GM12878 (cell line): ENCODE results near the gene LTBP2. TPM values are rescaled to one million over a fixed set of nuclear protein-coding genes. Genes with fewer than 3 reads are reported as not detected.

Experiments used
- ATAC-seq: fragments of 200-7000 bp; cut with Tn5 transposase; 3 replicates; pipeline ENCODE4 v1.9.1; 2020; ENCODE audit warnings: mild to moderate bottlenecking, moderate library complexity
- BruUV-seq: library from RNA; stranded (reverse); fragments of 400-500 nt; replicated peaks from 2 replicates; lab custom pipeline; 2021; lab: Mats Ljungman, UMichigan
- CTCF ChIA-PET: fragments of 300-600 bp; sonication (Branson Sonifier 250); formaldehyde crosslinking; extraction: SDS; loops from one replicate; lab custom pipeline; 2021; ENCODE audit warnings: inconsistent platforms; lab: Yijun Ruan, JAX
- POLR2A ChIA-PET: fragments of 350-600 bp; formaldehyde crosslinking; extraction: SDS; loops from one replicate; lab custom pipeline; 2021; ENCODE audit warnings: inconsistent platforms; lab: Charles Lee
- RAD21 ChIA-PET: fragments of 300-600 bp; sonication (Branson Sonifier 250); formaldehyde crosslinking; loops from one replicate; lab custom pipeline; 2023; ENCODE audit warnings: antibody characterized with exemption; ENCODE audit not compliant: unreplicated experiment; lab: Charles Lee
- SMC1A ChIA-PET: fragments of 300-600 bp; sonication (Branson Sonifier 250); formaldehyde crosslinking; loops from one replicate; lab custom pipeline; 2023; ENCODE audit not compliant: unreplicated experiment, uncharacterized antibody; lab: Charles Lee
- DNase-seq: peaks from one replicate; pipeline ENCODE4 v3.0.0-alpha.2; 2011; ENCODE audit warnings: low read depth, low spot score
- FAIRE-seq: peaks from 3 replicates; lab custom pipeline; 2011; peaks lifted over from hg19 to GRCh38; lab: Jason Lieb, UNC
- H2AFZ ChIP-seq: 2 replicates; pipeline ENCODE4 v1.6.0; 2011; ENCODE audit warnings: low read depth, low read length, control low read depth; ENCODE audit not compliant: control insufficient read depth
- H3K27ac ChIP-seq: 2 replicates; pipeline ENCODE4 v1.5.1; 2011; ENCODE audit warnings: control low read depth; ENCODE audit not compliant: control insufficient read depth, insufficient read depth
- H3K27me3 ChIP-seq, 2 experiments: replicated peaks in 1 of 2; 2 replicates each; pipeline versions ENCODE4 v1.6.0 to v1.6.1; 2011; ENCODE audit warnings: low read length in 1 of 2; ENCODE audit not compliant: control insufficient read depth in 2 of 2, insufficient read depth in 2 of 2
- H3K36me3 ChIP-seq, 2 experiments: 2 replicates each; pipeline ENCODE4 v1.5.1; 2011; ENCODE audit warnings: low read length in 1 of 2; ENCODE audit not compliant: control insufficient read depth in 2 of 2, insufficient read depth in 2 of 2
- H3K4me1 ChIP-seq: 2 replicates; pipeline ENCODE4 v1.6.1; 2011; ENCODE audit warnings: mild to moderate bottlenecking, low read length, moderate library complexity, mixed read lengths; ENCODE audit not compliant: control insufficient read depth, insufficient read depth
- H3K4me2 ChIP-seq: 2 replicates; pipeline ENCODE4 v1.6.0; 2011; ENCODE audit warnings: control low read depth; ENCODE audit not compliant: control insufficient read depth, insufficient read depth
- H3K4me3 ChIP-seq: fragments of 200-600 bp; sonication (generic); 2 replicates; pipeline ENCODE4 v1.5.1; 2016
- H3K79me2 ChIP-seq: 2 replicates; pipeline ENCODE4 v1.6.0; 2011; ENCODE audit warnings: low read length; ENCODE audit not compliant: control insufficient read depth, insufficient read depth
- H3K9ac ChIP-seq: 2 replicates; pipeline ENCODE4 v1.8.0; 2011; ENCODE audit warnings: low read length, control low read depth, mixed read lengths; ENCODE audit not compliant: control insufficient read depth, insufficient read depth
- H3K9me3 ChIP-seq: replicated peaks from 3 replicates; pipeline ENCODE4 v1.5.1; 2011; ENCODE audit warnings: mild to moderate bottlenecking, low read length; ENCODE audit not compliant: control insufficient read depth, insufficient read depth
- H4K20me1 ChIP-seq: 2 replicates; pipeline ENCODE4 v1.6.0; 2011; ENCODE audit not compliant: control insufficient read depth, insufficient read depth
- BRCA1 ChIP-seq: IDR thresholded peaks from 2 replicates; pipeline ENCODE4 v1.6.1; 2011; ENCODE audit warnings: low read depth, low read length, improper control_type of control experiment
- CBX5 ChIP-seq: sonication (generic); IDR thresholded peaks from 2 replicates; pipeline ENCODE4 v1.6.1; 2016; ENCODE audit warnings: low read depth, moderate library complexity, mild to moderate bottlenecking, inconsistent platforms
- DPF2 ChIP-seq: fragments of 450-650 bp; IDR thresholded peaks from 2 replicates; pipeline ENCODE4 v1.6.1; 2017; ENCODE audit warnings: mild to moderate bottlenecking
- ETV6 ChIP-seq, 2 experiments: fragments of 450-650 bp in 1 of 2; IDR thresholded peaks in 1 of 2; conservative IDR thresholded peaks in 1 of 2; 2 replicates each; pipeline ENCODE4 v1.6.1; 2014; ENCODE audit warnings: antibody characterized with exemption in 1 of 2, borderline replicate concordance in 1 of 2, low read depth in 1 of 2, mild to moderate bottlenecking in 1 of 2, moderate library complexity in 1 of 2
- MTA3 ChIP-seq: IDR thresholded peaks from 2 replicates; pipeline ENCODE4 v1.6.1; 2012; ENCODE audit warnings: low read length, inconsistent platforms, borderline replicate concordance
- NFIC ChIP-seq: IDR thresholded peaks from 2 replicates; pipeline ENCODE4 v1.6.1; 2012; ENCODE audit warnings: low read depth, mild to moderate bottlenecking, inconsistent platforms, low read length, moderate library complexity
- POLR2AphosphoS5 ChIP-seq: IDR thresholded peaks from 2 replicates; pipeline ENCODE4 v1.6.1; 2011; ENCODE audit warnings: mild to moderate bottlenecking, low read length, inconsistent platforms
- PRDM15 ChIP-seq: fragments of 450-650 bp; formaldehyde crosslinking; IDR thresholded peaks from 2 replicates; pipeline ENCODE4 v1.4.0; 2020; ENCODE audit warnings: mild to moderate bottlenecking, moderate library complexity
- TBL1XR1 ChIP-seq: IDR thresholded peaks from 2 replicates; pipeline ENCODE4 v1.6.1; 2012; ENCODE audit warnings: low read depth, low read length, improper control_type of control experiment
- ZBTB4 ChIP-seq: fragments of 450-650 bp; formaldehyde crosslinking; IDR thresholded peaks from 2 replicates; pipeline ENCODE4 v1.4.0; 2022; ENCODE audit warnings: mild to moderate bottlenecking, moderate library complexity
- WGBS: methylation state at CpG from one replicate; pipeline ENCODE4 v1.1.6; 2016; ENCODE audit warnings: low lambda C conversion rate; ENCODE audit not compliant: insufficient replicate concordance, insufficient coverage; ENCODE audit errors: missing lambda C conversion rate; 5-methylcytosine and 5-hydroxymethylcytosine counted together
- in situ Hi-C: fragments of 300-500 bp; cut with MboI; formaldehyde crosslinking; loops from 9 replicates; pipeline ENCODE4 v1.14.3; 2018; ENCODE audit warnings: mixed read lengths
- intact Hi-C: fragments of 100-400 bp; cut with micrococcal nuclease; formaldehyde crosslinking; loops from one replicate; pipeline ENCODE4 v1.14.2; 2022; ENCODE audit not compliant: unreplicated experiment
- polyA plus RNA-seq, 11 experiments: library from polyadenylated mRNA; depleted of rRNA in 4 of 11; unstranded in 6 of 11; stranded (reverse) in 5 of 11; fragments of >200 nt; fragmentation: Nextera tagmentation in 4 of 11; fragmentation: Illumina TruSeq in 1 of 11; extraction: Ambion mirVana in 4 of 11; extraction: Trizol in 1 of 11; gene quantifications; 1 replicate in 1 of 11; 2 replicates in 10 of 11; pipeline versions ENCODE4 v1.2.1 to v1.2.3, GENCODE V29; 2011 to 2016; ENCODE audit warnings: inconsistent platforms in 2 of 11, missing spikeins in 2 of 11, low read depth in 1 of 11
- total RNA-seq, 4 experiments: library from RNA; depleted of rRNA in 3 of 4; stranded (reverse); fragments of >200 nt in 3 of 4; fragmentation: Illumina TruSeq in 1 of 4; extraction: Trizol in 1 of 4; gene quantifications; 2 replicates each; pipeline versions ENCODE4 v1.2.1 to v1.2.3, GENCODE V29; 2013 to 2021
- TF ChIP-seq, protein P1 (sequence below): fragments of 450-650 bp; IDR thresholded peaks from 2 replicates; pipeline ENCODE4 v1.6.1; 2018; ENCODE audit warnings: borderline replicate concordance, mild to moderate bottlenecking; ENCODE audit not compliant: partially characterized antibody

The LTBP2 gene
- total and polyA plus RNA-seq, 10 of the 15 experiments (the other 5 are each of a cell fraction or from before 2014, with no cell fraction given) = 0.03 to 0.23 (median 0.06) TPM; not detected in 1

DNA sequence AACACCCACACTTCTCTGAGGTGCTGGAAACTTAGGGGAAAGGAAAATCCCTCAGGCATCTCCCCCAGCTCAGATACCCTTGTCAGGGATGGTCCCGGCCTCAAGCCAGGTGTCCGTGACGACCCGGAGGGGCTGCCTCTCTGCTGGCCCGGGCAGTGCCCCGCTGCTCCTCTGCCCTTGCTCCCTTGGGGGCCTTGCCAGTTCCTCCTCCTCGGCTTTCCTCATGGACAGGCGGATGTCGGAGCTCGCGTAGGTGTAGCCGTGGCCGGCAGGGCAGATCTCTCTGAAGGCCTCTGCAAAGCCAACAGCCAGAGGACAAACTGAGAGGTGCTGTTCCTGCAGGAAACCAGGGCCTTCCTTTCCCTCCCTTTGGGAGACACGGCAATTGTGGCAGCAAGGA lies 83.6 kb downstream of the LTBP2 start:
- H3K36me3 ChIP-seq = no peaks in the 10 kb centered on the region
- BruUV-seq = no TSS peak
- in situ Hi-C loops (no loop called here), intact Hi-C loops (no loop called here)
- DNase-seq = no peak
- ChIA-PET POLR2A (no interaction called here), RAD21 (no interaction called here), CTCF (no interaction called here), SMC1A (no interaction called here)
- WGBS = 50% methylated on average over 14 of the region's 14 CpGs
- no peak for TF ChIP-seq ETV6 (conservative IDR thresholded peaks at IDR 0.05 in 1 of 2, IDR thresholded peaks at IDR 0.05 in 1 of 2; ENCODE audit: borderline replicate concordance in 1 of 2, low read depth in 1 of 2)
- no peak for TF ChIP-seq NFIC
- TF ChIP-seq ZBTB4 (CRISPR knock-in tag) = no peak
- TF ChIP-seq BRCA1 = no peak
- TF ChIP-seq PRDM15 = no peak
- TF ChIP-seq TBL1XR1 = no peak
- no peak for TF ChIP-seq DPF2
- no peak for TF ChIP-seq MTA3
- TF ChIP-seq CBX5 = no peak
- TF ChIP-seq, protein P1, sequence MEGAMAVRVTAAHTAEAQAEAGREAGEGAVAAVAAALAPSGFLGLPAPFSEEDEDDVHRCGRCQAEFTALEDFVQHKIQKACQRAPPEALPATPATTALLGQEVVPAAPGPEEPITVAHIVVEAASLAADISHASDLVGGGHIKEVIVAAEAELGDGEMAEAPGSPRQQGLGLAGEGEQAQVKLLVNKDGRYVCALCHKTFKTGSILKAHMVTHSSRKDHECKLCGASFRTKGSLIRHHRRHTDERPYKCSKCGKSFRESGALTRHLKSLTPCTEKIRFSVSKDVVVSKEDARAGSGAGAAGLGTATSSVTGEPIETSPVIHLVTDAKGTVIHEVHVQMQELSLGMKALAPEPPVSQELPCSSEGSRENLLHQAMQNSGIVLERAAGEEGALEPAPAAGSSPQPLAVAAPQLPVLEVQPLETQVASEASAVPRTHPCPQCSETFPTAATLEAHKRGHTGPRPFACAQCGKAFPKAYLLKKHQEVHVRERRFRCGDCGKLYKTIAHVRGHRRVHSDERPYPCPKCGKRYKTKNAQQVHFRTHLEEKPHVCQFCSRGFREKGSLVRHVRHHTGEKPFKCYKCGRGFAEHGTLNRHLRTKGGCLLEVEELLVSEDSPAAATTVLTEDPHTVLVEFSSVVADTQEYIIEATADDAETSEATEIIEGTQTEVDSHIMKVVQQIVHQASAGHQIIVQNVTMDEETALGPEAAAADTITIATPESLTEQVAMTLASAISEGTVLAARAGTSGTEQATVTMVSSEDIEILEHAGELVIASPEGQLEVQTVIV = no peak
- no peak for TF ChIP-seq POLR2AphosphoS5
- H3K9ac ChIP-seq = no peak overlapping the region
- no peaks in the 10 kb centered on the region for H3K79me2 ChIP-seq
- no peak overlapping the region for H3K4me2 ChIP-seq
- H3K27ac ChIP-seq = no peak overlapping the region
- no peak overlapping the region for H3K4me3 ChIP-seq
- H3K9me3 ChIP-seq = no peaks in the 10 kb centered on the region
- no peaks in the 10 kb centered on the region for H4K20me1 ChIP-seq
- H3K4me1 ChIP-seq = peaks cover 5% of the 10 kb centered on the region
- no peaks in the 10 kb centered on the region; a peak in 1 of 4 replicates for H3K27me3 ChIP-seq
- no peak for ATAC-seq
- no peak for FAIRE-seq
- H2AFZ ChIP-seq = no peak overlapping the region
